Astrocyte of the spinal cord (primary cell): ENCODE data around the gene IFT52.

Experiments
- DNase-seq: peaks from one replicate; pipeline ENCODE4 v3.0.0; 2011; ENCODE audit warnings: low read depth, low spot score
- H3K4me3 ChIP-seq: 2 replicates; pipeline ENCODE4 v1.5.1; 2011; ENCODE audit warnings: low read depth, mild to moderate bottlenecking, low read length, moderate library complexity
- CTCF ChIP-seq: IDR thresholded peaks from 2 replicates; pipeline ENCODE4 v1.5.1; 2012; ENCODE audit warnings: low read depth, mild to moderate bottlenecking, low read length, inconsistent platforms
- in situ Hi-C: cut with HindIII; loops from 2 replicates; pipeline ENCODE4 v1.10.0; 2017; ENCODE audit warnings: low sequenced_read_pairs

IFT52 gene

GRCh38 chr20:43669332-43669731 lies 78.6 kb downstream of the IFT52 start:
- in situ Hi-C loops = no loop called here
- no peak overlapping the region for H3K4me3 ChIP-seq
- no peak for TF ChIP-seq CTCF
- DNase-seq = peak; percentile 74

- no peak for DNase-seq
- no peak overlapping the region for H3K4me3 ChIP-seq
- no peak for TF ChIP-seq CTCF
- in situ Hi-C loops = no loop called here
Measured at GRCh38 chr20:43670423-43670822, 79.7 kb downstream of the IFT52 start.

GRCh38 chr20:43676368-43676767 lies 85.6 kb downstream of the IFT52 start:
- in situ Hi-C loops = no loop called here
- no peak overlapping the region for H3K4me3 ChIP-seq
- no peak for DNase-seq
- TF ChIP-seq CTCF = no peak

GRCh38 chr20:43680981-43681380 lies 90.2 kb downstream of the IFT52 start:
- in situ Hi-C loops = no loop called here
- no peak for DNase-seq
- TF ChIP-seq CTCF = no peak
- no peak overlapping the region for H3K4me3 ChIP-seq

- H3K4me3 ChIP-seq = no peak overlapping the region
- no peak for DNase-seq
- no peak for TF ChIP-seq CTCF
- in situ Hi-C loops = no loop called here
Measured at GRCh38 chr20:43681468-43681942, 90.8 kb downstream of the IFT52 start.

GRCh38 chr20:43681991-43682410 lies 91.3 kb downstream of the IFT52 start:
- no peak for TF ChIP-seq CTCF
- no peak overlapping the region for H3K4me3 ChIP-seq
- in situ Hi-C loops = no loop called here
- no peak for DNase-seq

- in situ Hi-C loops = no loop called here
- DNase-seq = no peak
- no peak for TF ChIP-seq CTCF
- H3K4me3 ChIP-seq = no peak overlapping the region
Measured at GRCh38 chr20:43682446-43682845, 91.7 kb downstream of the IFT52 start.
